GM12878 (cell line): Measurements from ENCODE around the gene CLEC16A.

Experiments used
- KDM1A ChIP-seq: fragments of 200-600 bp; sonication (generic); IDR thresholded peaks from 2 replicates; pipeline ENCODE4 v1.6.1; 2016; ENCODE audit warnings: borderline replicate concordance
- RAD21 ChIP-seq: IDR thresholded peaks from 2 replicates; pipeline ENCODE4 v1.6.1; 2011; ENCODE audit warnings: mild to moderate bottlenecking, low read depth, low read length, moderate library complexity; ENCODE audit not compliant: insufficient read depth
- SMC3 ChIP-seq: IDR thresholded peaks from 2 replicates; pipeline ENCODE4 v1.6.1; 2011; ENCODE audit warnings: low read length, improper control_type of control experiment, borderline replicate concordance
- ZNF274 ChIP-seq: IDR thresholded peaks from one replicate; pipeline ENCODE4 v1.8.0; 2011; ENCODE audit not compliant: insufficient read length, insufficient read depth
- TF ChIP-seq, protein P1 (sequence below), 3 experiments: IDR thresholded peaks in 2 of 3; conservative IDR thresholded peaks in 1 of 3; 2 replicates each; pipeline ENCODE4 v1.5.1; 2011; ENCODE audit warnings: low read depth in 3 of 3, low read length in 3 of 3, mild to moderate bottlenecking in 3 of 3, control low read depth in 2 of 3, moderate library complexity in 2 of 3, inconsistent platforms in 1 of 3, mixed read lengths in 1 of 3; ENCODE audit not compliant: control insufficient read depth in 2 of 3, insufficient read depth in 1 of 3; ENCODE audit errors: extremely low read depth in 1 of 3
- TF ChIP-seq, protein P2 (sequence below): IDR thresholded peaks from 2 replicates; pipeline ENCODE4 v1.6.1; 2011; ENCODE audit warnings: borderline replicate concordance, low read depth, mild to moderate bottlenecking, moderate library complexity, low read length; ENCODE audit not compliant: insufficient read depth, poor library complexity, severe bottlenecking

DNA sequence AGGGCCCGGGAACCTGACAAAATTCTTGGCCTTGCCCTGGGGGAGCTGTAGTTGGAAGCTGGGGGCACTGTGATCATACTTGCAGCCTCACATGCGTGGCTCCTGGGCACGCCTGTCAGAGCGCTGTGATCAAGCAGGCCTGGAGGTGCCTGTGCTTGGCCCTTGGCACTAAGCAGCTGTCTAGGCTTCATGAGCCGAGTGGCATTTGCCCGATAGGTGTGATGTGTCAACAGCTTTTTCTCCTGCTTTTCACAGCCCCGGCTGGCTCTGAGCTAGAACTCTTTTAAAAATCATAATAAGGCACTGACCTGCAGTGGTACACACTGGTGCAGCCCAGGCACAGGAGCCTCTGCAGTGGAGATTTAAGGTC lies 197.9 kb downstream of the CLEC16A start:
- no peak for TF ChIP-seq SMC3
- no peak for TF ChIP-seq ZNF274
- TF ChIP-seq, protein P1, sequence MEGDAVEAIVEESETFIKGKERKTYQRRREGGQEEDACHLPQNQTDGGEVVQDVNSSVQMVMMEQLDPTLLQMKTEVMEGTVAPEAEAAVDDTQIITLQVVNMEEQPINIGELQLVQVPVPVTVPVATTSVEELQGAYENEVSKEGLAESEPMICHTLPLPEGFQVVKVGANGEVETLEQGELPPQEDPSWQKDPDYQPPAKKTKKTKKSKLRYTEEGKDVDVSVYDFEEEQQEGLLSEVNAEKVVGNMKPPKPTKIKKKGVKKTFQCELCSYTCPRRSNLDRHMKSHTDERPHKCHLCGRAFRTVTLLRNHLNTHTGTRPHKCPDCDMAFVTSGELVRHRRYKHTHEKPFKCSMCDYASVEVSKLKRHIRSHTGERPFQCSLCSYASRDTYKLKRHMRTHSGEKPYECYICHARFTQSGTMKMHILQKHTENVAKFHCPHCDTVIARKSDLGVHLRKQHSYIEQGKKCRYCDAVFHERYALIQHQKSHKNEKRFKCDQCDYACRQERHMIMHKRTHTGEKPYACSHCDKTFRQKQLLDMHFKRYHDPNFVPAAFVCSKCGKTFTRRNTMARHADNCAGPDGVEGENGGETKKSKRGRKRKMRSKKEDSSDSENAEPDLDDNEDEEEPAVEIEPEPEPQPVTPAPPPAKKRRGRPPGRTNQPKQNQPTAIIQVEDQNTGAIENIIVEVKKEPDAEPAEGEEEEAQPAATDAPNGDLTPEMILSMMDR (IDR thresholded peaks at IDR 0.05 in 2 of 3, conservative IDR thresholded peaks at IDR 0.05 in 1 of 3; ENCODE audit: control insufficient read depth in 2 of 3, extremely low read depth in 1 of 3, insufficient read depth in 1 of 3, low read depth in 3 of 3, low read length in 3 of 3), result no peak
- no peak for TF ChIP-seq KDM1A
- no peak for TF ChIP-seq RAD21
- TF ChIP-seq, protein P2, sequence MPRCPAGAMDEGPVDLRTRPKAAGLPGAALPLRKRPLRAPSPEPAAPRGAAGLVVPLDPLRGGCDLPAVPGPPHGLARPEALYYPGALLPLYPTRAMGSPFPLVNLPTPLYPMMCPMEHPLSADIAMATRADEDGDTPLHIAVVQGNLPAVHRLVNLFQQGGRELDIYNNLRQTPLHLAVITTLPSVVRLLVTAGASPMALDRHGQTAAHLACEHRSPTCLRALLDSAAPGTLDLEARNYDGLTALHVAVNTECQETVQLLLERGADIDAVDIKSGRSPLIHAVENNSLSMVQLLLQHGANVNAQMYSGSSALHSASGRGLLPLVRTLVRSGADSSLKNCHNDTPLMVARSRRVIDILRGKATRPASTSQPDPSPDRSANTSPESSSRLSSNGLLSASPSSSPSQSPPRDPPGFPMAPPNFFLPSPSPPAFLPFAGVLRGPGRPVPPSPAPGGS, result no peak
